Ishikawa (cell line): ENCODE data around the gene NOSTRIN.

Experiments
- CEBPB ChIP-seq: IDR thresholded peaks from 2 replicates; pipeline ENCODE4 v1.6.1; 2012
- CREB1 ChIP-seq: IDR thresholded peaks from 2 replicates; pipeline ENCODE4 v1.6.1; 2012; ENCODE audit warnings: low read depth
- EGR1 ChIP-seq: IDR thresholded peaks from 2 replicates; pipeline ENCODE4 v1.6.1; 2012
- EP300 ChIP-seq: IDR thresholded peaks from 2 replicates; pipeline ENCODE4 v1.6.1; 2012; ENCODE audit warnings: borderline replicate concordance
- NFIC ChIP-seq: IDR thresholded peaks from 2 replicates; pipeline ENCODE4 v1.6.1; 2012
- RAD21 ChIP-seq: IDR thresholded peaks from 2 replicates; pipeline ENCODE4 v1.6.1; 2012; ENCODE audit warnings: low read depth
- TAF1 ChIP-seq: IDR thresholded peaks from 2 replicates; pipeline ENCODE4 v1.6.1; 2012; ENCODE audit warnings: low read depth, mild to moderate bottlenecking
- TCF12 ChIP-seq: IDR thresholded peaks from 2 replicates; pipeline ENCODE4 v1.6.1; 2012; ENCODE audit warnings: low read depth
- TEAD4 ChIP-seq: IDR thresholded peaks from 2 replicates; pipeline ENCODE4 v1.6.1; 2012
- YY1 ChIP-seq: IDR thresholded peaks from 2 replicates; pipeline ENCODE4 v1.6.1; 2012; ENCODE audit warnings: low read depth
- ZBTB7A ChIP-seq: IDR thresholded peaks from 2 replicates; pipeline ENCODE4 v1.6.1; 2012; ENCODE audit warnings: low read depth
- TF ChIP-seq, protein P1 (sequence below): IDR thresholded peaks from 2 replicates; pipeline ENCODE4 v1.6.1; 2012
- TF ChIP-seq, protein P2 (sequence below): IDR thresholded peaks from 2 replicates; pipeline ENCODE4 v1.6.1; 2012; ENCODE audit warnings: low read depth, mild to moderate bottlenecking
- TF ChIP-seq, protein P3 (sequence below): IDR thresholded peaks from 2 replicates; pipeline ENCODE4 v1.6.1; 2012

DNA sequence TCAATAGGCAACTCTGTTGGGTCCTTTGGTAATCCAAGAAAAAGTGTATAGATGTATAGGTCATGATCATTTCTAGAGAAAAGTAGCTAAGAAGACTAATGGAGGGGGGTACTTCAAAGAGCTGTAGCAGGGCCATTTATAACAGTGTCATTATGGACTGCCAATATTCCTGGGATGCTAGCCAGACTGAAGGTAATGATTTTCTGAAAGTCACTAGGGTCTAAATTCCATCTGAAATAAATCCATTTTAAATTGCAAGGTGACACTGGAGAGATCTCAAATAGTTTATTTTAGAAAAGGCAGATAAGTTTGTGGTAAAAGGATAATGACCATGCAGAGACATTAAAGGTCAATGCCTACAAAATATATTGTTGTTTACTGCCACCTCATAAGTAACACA is 92.3 kb downstream of the NOSTRIN start:
- TF ChIP-seq TAF1, result no peak
- TF ChIP-seq, protein P1, sequence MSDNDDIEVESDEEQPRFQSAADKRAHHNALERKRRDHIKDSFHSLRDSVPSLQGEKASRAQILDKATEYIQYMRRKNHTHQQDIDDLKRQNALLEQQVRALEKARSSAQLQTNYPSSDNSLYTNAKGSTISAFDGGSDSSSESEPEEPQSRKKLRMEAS, result no peak
- no peak for TF ChIP-seq RAD21
- no peak for TF ChIP-seq EP300
- TF ChIP-seq, protein P2, sequence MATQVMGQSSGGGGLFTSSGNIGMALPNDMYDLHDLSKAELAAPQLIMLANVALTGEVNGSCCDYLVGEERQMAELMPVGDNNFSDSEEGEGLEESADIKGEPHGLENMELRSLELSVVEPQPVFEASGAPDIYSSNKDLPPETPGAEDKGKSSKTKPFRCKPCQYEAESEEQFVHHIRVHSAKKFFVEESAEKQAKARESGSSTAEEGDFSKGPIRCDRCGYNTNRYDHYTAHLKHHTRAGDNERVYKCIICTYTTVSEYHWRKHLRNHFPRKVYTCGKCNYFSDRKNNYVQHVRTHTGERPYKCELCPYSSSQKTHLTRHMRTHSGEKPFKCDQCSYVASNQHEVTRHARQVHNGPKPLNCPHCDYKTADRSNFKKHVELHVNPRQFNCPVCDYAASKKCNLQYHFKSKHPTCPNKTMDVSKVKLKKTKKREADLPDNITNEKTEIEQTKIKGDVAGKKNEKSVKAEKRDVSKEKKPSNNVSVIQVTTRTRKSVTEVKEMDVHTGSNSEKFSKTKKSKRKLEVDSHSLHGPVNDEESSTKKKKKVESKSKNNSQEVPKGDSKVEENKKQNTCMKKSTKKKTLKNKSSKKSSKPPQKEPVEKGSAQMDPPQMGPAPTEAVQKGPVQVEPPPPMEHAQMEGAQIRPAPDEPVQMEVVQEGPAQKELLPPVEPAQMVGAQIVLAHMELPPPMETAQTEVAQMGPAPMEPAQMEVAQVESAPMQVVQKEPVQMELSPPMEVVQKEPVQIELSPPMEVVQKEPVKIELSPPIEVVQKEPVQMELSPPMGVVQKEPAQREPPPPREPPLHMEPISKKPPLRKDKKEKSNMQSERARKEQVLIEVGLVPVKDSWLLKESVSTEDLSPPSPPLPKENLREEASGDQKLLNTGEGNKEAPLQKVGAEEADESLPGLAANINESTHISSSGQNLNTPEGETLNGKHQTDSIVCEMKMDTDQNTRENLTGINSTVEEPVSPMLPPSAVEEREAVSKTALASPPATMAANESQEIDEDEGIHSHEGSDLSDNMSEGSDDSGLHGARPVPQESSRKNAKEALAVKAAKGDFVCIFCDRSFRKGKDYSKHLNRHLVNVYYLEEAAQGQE, result no peak
- TF ChIP-seq CEBPB, result no peak
- TF ChIP-seq CREB1, result no peak
- TF ChIP-seq YY1, result no peak
- no peak for TF ChIP-seq EGR1
- no peak for TF ChIP-seq NFIC
- TF ChIP-seq TEAD4, result no peak
- TF ChIP-seq TCF12, result no peak
- TF ChIP-seq ZBTB7A, result no peak
- TF ChIP-seq, protein P3, sequence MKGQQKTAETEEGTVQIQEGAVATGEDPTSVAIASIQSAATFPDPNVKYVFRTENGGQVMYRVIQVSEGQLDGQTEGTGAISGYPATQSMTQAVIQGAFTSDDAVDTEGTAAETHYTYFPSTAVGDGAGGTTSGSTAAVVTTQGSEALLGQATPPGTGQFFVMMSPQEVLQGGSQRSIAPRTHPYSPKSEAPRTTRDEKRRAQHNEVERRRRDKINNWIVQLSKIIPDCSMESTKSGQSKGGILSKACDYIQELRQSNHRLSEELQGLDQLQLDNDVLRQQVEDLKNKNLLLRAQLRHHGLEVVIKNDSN, result no peak
